ENCODE measurements around the gene CFAP410. TPM values are rescaled to one million over a fixed set of nuclear protein-coding genes. Genes with fewer than 3 reads are reported as not detected.

CFAP410 gene
- total and polyA plus RNA-seq, 4 donors = 11.9 to 46.4 (median 36.6) TPM

DNA sequence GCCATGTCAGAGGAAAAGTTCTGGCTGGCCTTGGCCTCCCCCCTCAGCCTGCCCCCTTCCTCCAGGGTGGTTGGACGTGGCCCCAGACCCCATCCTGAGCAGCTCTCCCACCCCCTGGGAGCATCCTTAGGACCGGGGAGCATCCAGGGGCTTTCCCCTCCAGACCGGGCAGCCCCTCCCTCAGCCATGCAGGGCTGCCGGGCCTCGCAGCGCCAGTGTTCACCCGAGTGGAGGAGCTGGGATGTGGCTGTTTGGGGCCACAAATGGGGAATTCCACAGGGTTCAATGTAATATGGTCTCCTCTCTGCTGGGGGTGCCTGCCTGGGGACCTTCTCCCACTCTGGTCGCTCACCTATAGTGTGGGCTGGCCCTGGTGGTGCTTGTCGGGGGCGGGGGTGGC is 43.5 kb downstream of the CFAP410 start:
- H3K36me3 ChIP-seq (ENCODE audit: control insufficient read depth, insufficient read depth, low read length) = no peaks in the 10 kb centered on the region
- H3K27me3 ChIP-seq (ENCODE audit: control insufficient read depth, insufficient read depth, low read length) = no peaks in the 10 kb centered on the region
- peaks cover 36% of the 10 kb centered on the region for H3K4me1 ChIP-seq (ENCODE audit: control insufficient read depth, insufficient read depth, low read length)
- H3K27ac ChIP-seq (ENCODE audit: low read depth, low read length) = no peak overlapping the region
- H3K9me3 ChIP-seq (ENCODE audit: control insufficient read depth, insufficient read depth, low read length) = no peaks in the 10 kb centered on the region
- WGBS (ENCODE audit: insufficient coverage) = 62% methylated on average over 6 of the region's 10 CpGs
- no peak overlapping the region for H3K4me3 ChIP-seq (ENCODE audit: low read depth, low read length)
- no peak for DNase-seq (ENCODE audit: low read depth in 4 of 6, low spot score in 6 of 6)

GRCh38 chr21:44295163-44295573 is 44.0 kb downstream of the CFAP410 start:
- H3K27me3 ChIP-seq (ENCODE audit: control insufficient read depth, insufficient read depth, low read length) = no peaks in the 10 kb centered on the region
- no peak overlapping the region for H3K4me3 ChIP-seq (ENCODE audit: low read depth, low read length)
- no peak overlapping the region for H3K27ac ChIP-seq (ENCODE audit: low read depth, low read length)
- H3K4me1 ChIP-seq (ENCODE audit: control insufficient read depth, insufficient read depth, low read length) = peaks cover 34% of the 10 kb centered on the region
- H3K9me3 ChIP-seq (ENCODE audit: control insufficient read depth, insufficient read depth, low read length) = no peaks in the 10 kb centered on the region
- no peaks in the 10 kb centered on the region for H3K36me3 ChIP-seq (ENCODE audit: control insufficient read depth, insufficient read depth, low read length)
- DNase-seq (ENCODE audit: low read depth in 4 of 6, low spot score in 6 of 6) = no peak
- WGBS (ENCODE audit: insufficient coverage) = 73% methylated on average over 14 of the region's 14 CpGs

DNA sequence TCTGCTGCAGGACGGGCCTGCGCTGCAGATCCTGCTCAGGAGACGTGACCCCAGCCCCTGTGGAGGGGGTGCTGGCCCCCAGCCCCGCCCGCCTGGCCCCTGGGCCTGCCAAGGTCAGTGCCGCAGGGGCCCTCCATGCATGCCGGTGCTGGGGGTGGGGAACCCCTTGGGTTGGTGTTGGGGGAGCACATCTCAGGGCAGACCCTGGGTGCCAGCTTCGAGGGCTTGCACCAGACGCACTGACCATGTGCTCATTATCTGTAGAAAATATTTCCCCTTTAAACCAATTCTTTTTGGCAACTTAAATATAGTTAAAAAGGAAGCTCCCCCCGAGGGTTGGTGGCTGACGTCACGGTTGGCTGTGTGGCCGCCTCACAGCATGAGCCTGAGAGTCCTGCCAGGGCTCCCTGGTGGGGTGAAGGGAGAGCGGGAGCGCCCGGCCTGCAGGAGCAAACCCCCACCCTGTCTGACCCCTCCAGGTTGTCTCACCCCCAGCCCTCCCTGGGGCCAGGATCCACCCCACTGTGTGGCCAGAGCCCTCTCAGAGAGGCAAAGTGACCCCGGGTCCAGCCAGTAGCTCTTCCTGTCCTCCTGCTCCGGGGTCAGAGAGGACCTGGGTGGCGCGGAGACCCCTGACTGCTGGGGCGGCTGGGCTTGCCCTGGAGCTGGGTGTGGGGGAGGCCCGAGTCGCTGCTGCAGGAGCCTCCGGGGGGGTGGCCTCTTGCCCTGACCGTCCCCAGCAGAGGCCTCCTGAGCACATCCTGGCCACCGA is 44.6 kb downstream of the CFAP410 start:
- peaks cover 34% of the 10 kb centered on the region for H3K4me1 ChIP-seq (ENCODE audit: control insufficient read depth, insufficient read depth, low read length)
- no peak overlapping the region for H3K27ac ChIP-seq (ENCODE audit: low read depth, low read length)
- H3K9me3 ChIP-seq (ENCODE audit: control insufficient read depth, insufficient read depth, low read length) = no peaks in the 10 kb centered on the region
- WGBS (ENCODE audit: insufficient coverage) = 78% methylated on average over 16 of the region's 26 CpGs
- no peak for DNase-seq (ENCODE audit: low read depth in 4 of 6, low spot score in 6 of 6)
- no peaks in the 10 kb centered on the region for H3K27me3 ChIP-seq (ENCODE audit: control insufficient read depth, insufficient read depth, low read length)
- no peaks in the 10 kb centered on the region for H3K36me3 ChIP-seq (ENCODE audit: control insufficient read depth, insufficient read depth, low read length)
- no peak overlapping the region for H3K4me3 ChIP-seq (ENCODE audit: low read depth, low read length)

- no peaks in the 10 kb centered on the region for H3K27me3 ChIP-seq (ENCODE audit: control insufficient read depth, insufficient read depth, low read length)
- no peak for DNase-seq (ENCODE audit: low read depth in 4 of 6, low spot score in 6 of 6)
- H3K9me3 ChIP-seq (ENCODE audit: control insufficient read depth, insufficient read depth, low read length) = no peaks in the 10 kb centered on the region
- no peak overlapping the region for H3K4me3 ChIP-seq (ENCODE audit: low read depth, low read length)
- no peaks in the 10 kb centered on the region for H3K36me3 ChIP-seq (ENCODE audit: control insufficient read depth, insufficient read depth, low read length)
- WGBS (ENCODE audit: insufficient coverage) = 91% methylated on average over 33 of the region's 33 CpGs
- H3K4me1 ChIP-seq (ENCODE audit: control insufficient read depth, insufficient read depth, low read length) = peaks cover 29% of the 10 kb centered on the region
- H3K27ac ChIP-seq (ENCODE audit: low read depth, low read length) = no peak overlapping the region
Measured at GRCh38 chr21:44293551-44294231, 45.5 kb downstream of the CFAP410 start.

DNA sequence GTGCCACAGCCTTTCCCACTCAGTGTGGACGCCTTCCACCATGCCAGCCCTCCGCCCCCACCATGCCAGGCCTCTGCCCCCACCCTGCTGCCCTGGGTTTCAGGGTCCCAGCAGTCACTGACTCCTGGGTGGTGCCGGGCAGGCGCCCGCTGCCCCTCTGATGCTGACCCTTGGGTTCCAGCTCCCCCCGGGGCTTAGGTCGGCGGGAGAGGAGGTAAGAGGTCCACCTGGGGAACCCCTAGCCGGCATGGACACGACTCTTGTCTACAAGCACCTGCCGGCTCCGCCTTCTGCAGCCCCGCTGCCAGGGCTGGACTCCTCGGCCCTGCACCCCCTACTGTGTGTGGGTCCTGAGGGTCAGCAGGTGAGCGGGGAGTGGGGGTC is 46.4 kb downstream of the CFAP410 start:
- Histone ChIP-seq H3K36me3 (ENCODE audit: control insufficient read depth, insufficient read depth, low read length) (no peaks in the 10 kb centered on the region), H3K27me3 (ENCODE audit: control insufficient read depth, insufficient read depth, low read length) (no peaks in the 10 kb centered on the region), H3K27ac (ENCODE audit: low read depth, low read length) (no peak overlapping the region), H3K4me1 (ENCODE audit: control insufficient read depth, insufficient read depth, low read length) (peaks cover 27% of the 10 kb centered on the region), H3K9me3 (ENCODE audit: control insufficient read depth, insufficient read depth, low read length) (no peaks in the 10 kb centered on the region), H3K4me3 (ENCODE audit: low read depth, low read length) (no peak overlapping the region)
- no peak for DNase-seq (ENCODE audit: low read depth in 4 of 6, low spot score in 6 of 6)
- whole genome bisulfite sequencing (ENCODE audit: insufficient coverage) = 82% methylated on average over 15 of the region's 15 CpGs

GRCh38 chr21:44291936-44292811 is 47.0 kb downstream of the CFAP410 start:
- Histone ChIP-seq H3K27me3 (ENCODE audit: control insufficient read depth, insufficient read depth, low read length) (peaks cover 2% of the 10 kb centered on the region), H3K27ac (ENCODE audit: low read depth, low read length) (no peak overlapping the region), H3K4me3 (ENCODE audit: low read depth, low read length) (no peak overlapping the region), H3K9me3 (ENCODE audit: control insufficient read depth, insufficient read depth, low read length) (no peaks in the 10 kb centered on the region), H3K36me3 (ENCODE audit: control insufficient read depth, insufficient read depth, low read length) (no peaks in the 10 kb centered on the region), H3K4me1 (ENCODE audit: control insufficient read depth, insufficient read depth, low read length) (peaks cover 21% of the 10 kb centered on the region)
- WGBS (ENCODE audit: insufficient coverage) = 67% methylated on average over 25 of the region's 25 CpGs
- DNase-seq (ENCODE audit: low read depth in 4 of 6, low spot score in 6 of 6) = no peak

DNA sequence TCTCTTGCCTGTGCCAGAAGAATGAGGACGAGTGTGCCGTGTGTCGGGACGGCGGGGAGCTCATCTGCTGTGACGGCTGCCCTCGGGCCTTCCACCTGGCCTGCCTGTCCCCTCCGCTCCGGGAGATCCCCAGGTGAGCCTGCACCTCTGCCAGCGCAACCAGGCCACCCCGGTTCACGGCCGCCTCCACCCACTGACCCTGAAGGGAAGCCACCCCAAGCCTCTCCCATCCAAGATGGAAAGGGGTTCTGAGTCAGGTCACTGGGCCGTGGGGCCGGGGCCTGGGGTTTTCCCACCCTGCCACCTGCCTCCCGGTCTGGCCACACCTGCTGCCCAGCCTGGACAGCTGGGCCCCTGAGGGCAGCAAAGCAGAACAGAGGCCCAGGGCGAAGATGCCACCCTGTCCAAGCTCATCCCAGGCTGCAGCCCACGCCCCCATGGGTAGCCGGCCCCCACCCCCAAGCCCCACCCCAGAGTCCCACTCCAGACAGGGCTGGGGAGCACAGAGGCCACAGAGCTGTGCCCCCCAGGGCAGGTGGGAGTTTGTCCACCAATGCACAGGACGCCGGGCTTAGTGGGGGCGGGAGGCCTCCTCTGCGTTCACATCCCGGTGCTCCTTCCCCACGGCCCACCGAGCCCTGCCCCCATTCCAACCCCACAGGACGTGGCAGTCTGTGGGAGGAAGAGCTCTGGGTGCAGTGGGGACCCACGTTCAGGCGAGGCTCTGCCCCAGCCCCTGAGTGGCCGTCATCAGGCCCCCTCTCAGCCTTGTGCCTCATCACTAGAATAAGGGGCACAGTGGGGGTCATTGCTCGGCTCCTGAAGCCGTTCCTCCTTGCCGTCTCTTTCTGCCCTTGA is 47.9 kb downstream of the CFAP410 start:
- peaks cover 11% of the 10 kb centered on the region for H3K27me3 ChIP-seq (ENCODE audit: control insufficient read depth, insufficient read depth, low read length)
- no peak overlapping the region for H3K27ac ChIP-seq (ENCODE audit: low read depth, low read length)
- no peak for DNase-seq (ENCODE audit: low read depth in 4 of 6, low spot score in 6 of 6)
- WGBS (ENCODE audit: insufficient coverage) = 75% methylated on average over 21 of the region's 33 CpGs
- no peak overlapping the region for H3K4me3 ChIP-seq (ENCODE audit: low read depth, low read length)
- no peaks in the 10 kb centered on the region for H3K9me3 ChIP-seq (ENCODE audit: control insufficient read depth, insufficient read depth, low read length)
- peaks cover 21% of the 10 kb centered on the region for H3K4me1 ChIP-seq (ENCODE audit: control insufficient read depth, insufficient read depth, low read length)
- H3K36me3 ChIP-seq (ENCODE audit: control insufficient read depth, insufficient read depth, low read length) = no peaks in the 10 kb centered on the region

GRCh38 chr21:44290327-44291077 is 48.7 kb downstream of the CFAP410 start:
- no peaks in the 10 kb centered on the region for H3K9me3 ChIP-seq (ENCODE audit: control insufficient read depth, insufficient read depth, low read length)

More at GRCh38 chr21:44290327-44291077, 48.7 kb downstream of the CFAP410 start:
- DNase-seq (ENCODE audit: low read depth in 4 of 6, low spot score in 6 of 6) = no peak
- Histone ChIP-seq H3K27me3 (ENCODE audit: control insufficient read depth, insufficient read depth, low read length) (peaks cover 15% of the 10 kb centered on the region), H3K27ac (ENCODE audit: low read depth, low read length) (no peak overlapping the region), H3K4me1 (ENCODE audit: control insufficient read depth, insufficient read depth, low read length) (peaks cover 15% of the 10 kb centered on the region), H3K4me3 (ENCODE audit: low read depth, low read length) (no peak overlapping the region), H3K36me3 (ENCODE audit: control insufficient read depth, insufficient read depth, low read length) (no peaks in the 10 kb centered on the region)
- 80% methylated on average over 16 of the region's 16 CpGs for WGBS (ENCODE audit: insufficient coverage)
